HepG2 (cell line): ENCODE results near the gene SOBP. TPM values are rescaled to one million over a fixed set of nuclear protein-coding genes. Genes with fewer than 3 reads are reported as not detected.

Source experiments
- AHR ChIP-seq: IDR thresholded peaks from 2 replicates; pipeline ENCODE4 v1.6.1; 2018; ENCODE audit warnings: missing genetic modification reagents, missing compliant biosample characterization
- GATAD2A ChIP-seq: IDR thresholded peaks from 2 replicates; pipeline ENCODE4 v1.6.1; 2016
- GTF2F1 ChIP-seq: fragments of 150-350 bp; IDR thresholded peaks from 2 replicates; pipeline ENCODE4 v1.6.1; 2014; ENCODE audit warnings: low read length
- IRF9 ChIP-seq: sonication (generic); formaldehyde crosslinking; IDR thresholded peaks from 2 replicates; pipeline ENCODE4 v1.8.0; 2022; ENCODE audit warnings: missing genetic modification reagents, mild to moderate bottlenecking, borderline replicate concordance
- TBL1XR1 ChIP-seq: fragments of 150-350 bp; IDR thresholded peaks from 2 replicates; pipeline ENCODE4 v1.6.1; 2014; ENCODE audit warnings: borderline replicate concordance, low read length; ENCODE audit not compliant: partially characterized antibody
- TRIM22 ChIP-seq: fragments of 450-650 bp; IDR thresholded peaks from 2 replicates; pipeline ENCODE4 v1.6.1; 2017
- ZBTB4 ChIP-seq: sonication (generic); formaldehyde crosslinking; IDR thresholded peaks from 2 replicates; pipeline ENCODE4 v1.4.0; 2020; ENCODE audit warnings: missing genetic modification reagents, mild to moderate bottlenecking, borderline replicate concordance
- ZEB1 ChIP-seq: IDR thresholded peaks from 2 replicates; pipeline ENCODE4 v1.6.1; 2012; ENCODE audit warnings: mild to moderate bottlenecking, low read depth, inconsistent platforms; ENCODE audit not compliant: insufficient replicate concordance
- ZNF256 ChIP-seq: sonication (generic); formaldehyde crosslinking; conservative IDR thresholded peaks from 2 replicates; pipeline ENCODE4 v1.4.0; 2020; ENCODE audit warnings: missing genetic modification reagents
- ZNF274 ChIP-seq: sonication (generic); formaldehyde crosslinking; IDR thresholded peaks from 2 replicates; pipeline ENCODE4 v1.5.1; 2020; ENCODE audit warnings: mild to moderate bottlenecking, missing genetic modification reagents
- ZNF44 ChIP-seq: sonication (generic); formaldehyde crosslinking; IDR thresholded peaks from 2 replicates; pipeline ENCODE4 v1.5.1; 2020; ENCODE audit warnings: mild to moderate bottlenecking, missing genetic modification reagents
- ZNF646 ChIP-seq: sonication (generic); formaldehyde crosslinking; IDR thresholded peaks from 2 replicates; pipeline ENCODE4 v1.9.0; 2021; ENCODE audit warnings: mild to moderate bottlenecking, missing genetic modification reagents
- ZNF670 ChIP-seq: sonication (generic); formaldehyde crosslinking; IDR thresholded peaks from 2 replicates; pipeline ENCODE4 v1.8.0; 2022; ENCODE audit warnings: mild to moderate bottlenecking, missing genetic modification reagents, borderline replicate concordance
- ZNF703 ChIP-seq: sonication (generic); formaldehyde crosslinking; IDR thresholded peaks from 2 replicates; pipeline ENCODE4 v1.5.1; 2020; ENCODE audit warnings: missing genetic modification reagents, mild to moderate bottlenecking, moderate library complexity, borderline replicate concordance
- ZNF710 ChIP-seq: sonication (generic); formaldehyde crosslinking; IDR thresholded peaks from 2 replicates; pipeline ENCODE4 v1.5.0; 2020; ENCODE audit warnings: mild to moderate bottlenecking, missing genetic modification reagents, borderline replicate concordance
- ZSCAN31 ChIP-seq: sonication (generic); formaldehyde crosslinking; IDR thresholded peaks from 2 replicates; pipeline ENCODE4 v1.5.0; 2020; ENCODE audit warnings: low read depth, mild to moderate bottlenecking, missing genetic modification reagents
- polyA plus RNA-seq, 8 experiments: library from polyadenylated mRNA; depleted of rRNA in 3 of 8; stranded (reverse) in 7 of 8; unstranded in 1 of 8; fragments of >200 nt; fragmentation: Illumina TruSeq in 4 of 8; extraction: Trizol in 4 of 8; gene quantifications; 2 replicates each; pipeline versions ENCODE4 v1.2.1 to v1.2.3, GENCODE V29; 2011 to 2016; ENCODE audit warnings: low read depth in 4 of 8, missing spikeins in 1 of 8, mixed read lengths in 1 of 8; ENCODE audit not compliant: insufficient read depth in 1 of 8
- total RNA-seq, 5 experiments: library from RNA; depleted of rRNA; stranded (reverse); fragments of >200 nt; fragmentation: Illumina TruSeq; extraction: Trizol; gene quantifications; 2 replicates each; pipeline ENCODE4 v1.2.3, GENCODE V29; 2016; ENCODE audit warnings: low read depth in 1 of 5

Gene SOBP
- total and polyA plus RNA-seq, 2 of the 13 experiments (the other 11 are each of a cell fraction or from before 2014, with no cell fraction given) = 1.5 to 6.9 TPM

- TF ChIP-seq ZNF710 (peak; percentile 91; the same call in 1 of the 2 replicates), ZNF274 (CRISPR knock-in tag) (no peak), ZNF646 (CRISPR knock-in tag) (peak; percentile 54; the same call in 1 of the 2 replicates), ZEB1 (peak; percentile 48), ZBTB4 (CRISPR knock-in tag) (no peak), ZNF44 (CRISPR knock-in tag) (no peak), TBL1XR1 (peak; percentile 37), ZSCAN31 (no peak), IRF9 (CRISPR knock-in tag) (no peak; the same call in 1 of the 2 replicates), ZNF670 (CRISPR knock-in tag) (no peak), ZNF703 (CRISPR knock-in tag) (no peak), ZNF256 (CRISPR knock-in tag) (no peak), AHR (CRISPR knock-in tag) (no peak), GTF2F1 (no peak), TRIM22 (no peak), GATAD2A (CRISPR knock-in tag) (peak; percentile 98)
Observed at GRCh38 chr6:107539409-107539808, 49.5 kb downstream of the SOBP start (continued).
